HCT116 (cell line): ENCODE results near the gene USP53. TPM values are rescaled to one million over a fixed set of nuclear protein-coding genes. Genes with fewer than 3 reads are reported as not detected.

ENCODE experiments used
- ATAC-seq: fragments of 200-7000 bp; cut with Tn5 transposase; 2 replicates; pipeline ENCODE4 v1.9.1; 2020; ENCODE audit warnings: mild to moderate bottlenecking, moderate library complexity
- BruUV-seq: library from RNA; stranded (reverse); fragments of 400-500 nt; replicated peaks from 2 replicates; lab custom pipeline; 2021; lab: Mats Ljungman, UMichigan
- CTCF ChIA-PET: fragments of 300-600 bp; sonication (Branson Sonifier 250); formaldehyde crosslinking; loops from one replicate; lab custom pipeline; 2021; ENCODE audit warnings: antibody characterized with exemption; lab: Charles Lee
- POLR2A ChIA-PET: fragments of 300-600, 350-600 bp; sonication (Branson Sonifier 250); formaldehyde crosslinking; loops from one replicate; lab custom pipeline; 2021; ENCODE audit warnings: antibody characterized with exemption; lab: Charles Lee
- RAD21 ChIA-PET, 2 experiments: fragments of 300-600 bp; sonication (Branson Sonifier 250); formaldehyde crosslinking; loops; one replicate each; lab custom pipeline; 2023; ENCODE audit warnings: low total read pairs in 2 of 2; ENCODE audit not compliant: uncharacterized antibody in 2 of 2, unreplicated experiment in 2 of 2, low non-redundant PET in 1 of 2; lab: Charles Lee
- DNase-seq: peaks from one replicate; pipeline ENCODE4 v3.0.0-alpha.2; 2010; ENCODE audit warnings: low read depth, low spot score
- H2AFZ ChIP-seq: fragments of 200-600 bp; shearing (Covaris generic), sonication (generic); 2 replicates; pipeline ENCODE4 v1.6.1; 2017; ENCODE audit warnings: low read depth, mixed run types, mixed read lengths, antibody characterized with exemption, low read length; ENCODE audit not compliant: poor library complexity, severe bottlenecking
- H3K27ac ChIP-seq: 2 replicates; pipeline ENCODE4 v1.5.1; 2012; ENCODE audit warnings: low read depth, low read length
- H3K27me3 ChIP-seq: fragments of 200-600 bp; sonication (generic); 2 replicates; pipeline ENCODE4 v1.6.1; 2016; ENCODE audit warnings: mixed run types, low read length, mixed read lengths; ENCODE audit not compliant: insufficient read depth
- H3K36me3 ChIP-seq, 2 experiments: fragments of 200-500 bp in 1 of 2; fragments of 200-600 bp in 1 of 2; sonication (Bioruptor generic) in 1 of 2; sonication (generic) in 1 of 2; 2 replicates each; pipeline versions ENCODE4 v1.5.1 to v1.6.1; 2014 to 2016; ENCODE audit warnings: low read length in 2 of 2, inconsistent platforms in 1 of 2, mixed read lengths in 1 of 2, mixed run types in 1 of 2; ENCODE audit not compliant: insufficient read depth in 2 of 2, control insufficient read depth in 1 of 2
- H3K4me1 ChIP-seq, 2 experiments: fragments of 200-600 bp in 1 of 2; sonication (generic) in 1 of 2; 2 replicates each; pipeline versions ENCODE4 v1.5.1 to v1.6.1; 2012 to 2017; ENCODE audit warnings: low read length in 2 of 2, inconsistent platforms in 1 of 2, mild to moderate bottlenecking in 1 of 2, mixed read lengths in 1 of 2, mixed run types in 1 of 2, moderate library complexity in 1 of 2; ENCODE audit not compliant: insufficient read depth in 2 of 2, control insufficient read depth in 1 of 2
- H3K4me2 ChIP-seq: fragments of 200-600 bp; sonication (generic); 2 replicates; pipeline ENCODE4 v1.6.1; 2017; ENCODE audit warnings: mixed run types, low read length, mixed read lengths
- H3K4me3 ChIP-seq, 2 experiments: fragments of 200-600 bp in 1 of 2; sonication (generic) in 1 of 2; replicated peaks in 1 of 2; 2 replicates each; pipeline ENCODE4 v1.5.1; 2011 to 2016; ENCODE audit warnings: low read length in 2 of 2, control low read depth in 1 of 2, low read depth in 1 of 2, mild to moderate bottlenecking in 1 of 2, mixed read lengths in 1 of 2, mixed run types in 1 of 2
- H3K79me2 ChIP-seq: fragments of 200-600 bp; sonication (generic); 2 replicates; pipeline ENCODE4 v1.6.1; 2017; ENCODE audit warnings: mild to moderate bottlenecking, mixed run types, low read length, moderate library complexity, mixed read lengths; ENCODE audit not compliant: insufficient read depth
- H3K9ac ChIP-seq: fragments of 200-600 bp; sonication (generic); 2 replicates; pipeline ENCODE4 v1.6.1; 2016; ENCODE audit warnings: low read length, mixed read lengths
- H3K9me2 ChIP-seq: fragments of 200-600 bp; sonication (generic), shearing (Covaris generic); 2 replicates; pipeline ENCODE4 v1.6.1; 2017; ENCODE audit warnings: mixed run types, mild to moderate bottlenecking, moderate library complexity; ENCODE audit not compliant: insufficient read depth
- H3K9me3 ChIP-seq, 2 experiments: fragments of 200-500 bp in 1 of 2; fragments of 200-600 bp in 1 of 2; sonication (Bioruptor generic) in 1 of 2; sonication (generic) in 1 of 2; 2 replicates each; pipeline ENCODE4 v1.6.1; 2014 to 2017; ENCODE audit warnings: low read length in 2 of 2, mixed read lengths in 2 of 2, inconsistent platforms in 1 of 2, low read depth in 1 of 2, mild to moderate bottlenecking in 1 of 2, mixed run types in 1 of 2, moderate library complexity in 1 of 2; ENCODE audit not compliant: control insufficient read depth in 1 of 2, insufficient read depth in 1 of 2
- H4K20me1 ChIP-seq: fragments of 200-600 bp; sonication (generic), shearing (Covaris generic); 2 replicates; pipeline ENCODE4 v1.6.1; 2017; ENCODE audit warnings: mixed run types, mild to moderate bottlenecking, moderate library complexity; ENCODE audit not compliant: insufficient read depth
- CBX3 ChIP-seq: IDR thresholded peaks from 2 replicates; pipeline ENCODE4 v1.6.1; 2012; ENCODE audit warnings: low read depth
- EGR1 ChIP-seq: IDR thresholded peaks from 2 replicates; pipeline ENCODE4 v1.6.1; 2012; ENCODE audit warnings: low read depth
- ELF1 ChIP-seq: IDR thresholded peaks from 2 replicates; pipeline ENCODE4 v1.6.1; 2012; ENCODE audit warnings: low read depth, borderline replicate concordance
- EZH2 ChIP-seq: fragments of 200-600 bp; sonication (generic); IDR thresholded peaks from 2 replicates; pipeline ENCODE4 v1.6.1; 2017; ENCODE audit warnings: antibody characterized with exemption, mixed run types
- SP1 ChIP-seq: IDR thresholded peaks from 2 replicates; pipeline ENCODE4 v1.6.1; 2012; ENCODE audit warnings: low read depth
- SRF ChIP-seq: IDR thresholded peaks from 2 replicates; pipeline ENCODE4 v1.6.1; 2012; ENCODE audit warnings: low read depth
- YY1 ChIP-seq: IDR thresholded peaks from 2 replicates; pipeline ENCODE4 v1.6.1; 2011; ENCODE audit warnings: low read length, low read depth, moderate library complexity, mild to moderate bottlenecking; ENCODE audit not compliant: insufficient replicate concordance; ENCODE audit errors: extremely low read depth
- intact Hi-C: fragments of 100-400 bp; cut with micrococcal nuclease; formaldehyde crosslinking; loops from 2 replicates; pipeline ENCODE4 v1.10.0; 2022
- total RNA-seq: library from RNA; stranded (reverse); gene quantifications from one replicate; pipeline ENCODE4 v1.2.1, GENCODE V29; 2021; ENCODE audit not compliant: unreplicated experiment
- TF ChIP-seq, protein P1 (sequence below): IDR thresholded peaks from 2 replicates; pipeline ENCODE4 v1.6.1; 2012; ENCODE audit warnings: low read depth
- TF ChIP-seq, protein P2 (sequence below): IDR thresholded peaks from 2 replicates; pipeline ENCODE4 v1.6.1; 2011; ENCODE audit warnings: mild to moderate bottlenecking, low read length, moderate library complexity; ENCODE audit not compliant: insufficient replicate concordance; ENCODE audit errors: extremely low read depth
- TF ChIP-seq, protein P3 (sequence below): IDR thresholded peaks from 2 replicates; pipeline ENCODE4 v1.6.1; 2012
- TF ChIP-seq, protein P4 (sequence below), 3 experiments: fragments of 200-600 bp in 1 of 3; sonication (generic) in 1 of 3; IDR thresholded peaks in 2 of 3; conservative IDR thresholded peaks in 1 of 3; 2 replicates each; pipeline ENCODE4 v1.5.1; 2012 to 2017; ENCODE audit warnings: low read depth in 2 of 3, low read length in 2 of 3, antibody characterized with exemption in 1 of 3, borderline replicate concordance in 1 of 3, control low read depth in 1 of 3, mild to moderate bottlenecking in 1 of 3, mixed read lengths in 1 of 3, mixed run types in 1 of 3, moderate library complexity in 1 of 3; ENCODE audit not compliant: insufficient read depth in 1 of 3

USP53 gene
- total RNA-seq, 1 experiment from 2014 or later = 22.0 TPM

DNA sequence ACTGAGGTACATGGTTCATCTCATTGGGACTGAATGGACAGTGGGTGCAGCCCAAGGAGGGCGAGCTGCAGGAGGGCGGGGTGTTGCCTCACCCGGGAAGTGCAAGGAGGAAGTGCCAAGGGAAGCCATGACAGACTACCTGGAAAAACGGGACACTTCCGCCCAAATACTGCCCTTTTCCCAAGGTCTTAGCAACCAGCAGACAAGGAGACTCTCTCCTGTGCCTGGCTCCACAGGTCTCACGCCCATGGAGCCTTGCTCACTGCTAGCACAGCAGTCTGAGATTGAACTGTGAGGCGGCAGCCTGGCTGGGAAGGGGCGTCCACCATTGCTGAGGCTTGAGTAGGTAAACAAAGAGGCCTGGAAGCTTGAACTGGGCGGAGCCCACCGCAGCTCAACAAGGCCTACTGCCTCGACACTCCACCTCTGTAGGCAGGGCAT, 14.7 kb upstream of the USP53 start:
- no TSS peak for BruUV-seq
- RAD21 ChIA-PET = no interaction called here
- H3K27ac ChIP-seq = no peak overlapping the region

More for the DNA sequence above, 14.7 kb upstream of the USP53 start:
- CTCF ChIA-PET = no interaction called here
- H3K4me3 ChIP-seq = no peak overlapping the region
- ATAC-seq = no peak
- no peaks in the 10 kb centered on the region for H4K20me1 ChIP-seq
- H3K9me2 ChIP-seq = no peaks in the 10 kb centered on the region
- H3K27me3 ChIP-seq = no peaks in the 10 kb centered on the region
- H3K4me1 ChIP-seq = no peaks in the 10 kb centered on the region
- H3K4me2 ChIP-seq = no peak overlapping the region
- no peak overlapping the region for H2AFZ ChIP-seq
- no peak for DNase-seq
- POLR2A ChIA-PET = no interaction called here
- TF ChIP-seq CBX3 = no peak
- TF ChIP-seq ELF1 = no peak
- TF ChIP-seq EGR1 = no peak
- no peak for TF ChIP-seq SP1
- TF ChIP-seq, protein P1, sequence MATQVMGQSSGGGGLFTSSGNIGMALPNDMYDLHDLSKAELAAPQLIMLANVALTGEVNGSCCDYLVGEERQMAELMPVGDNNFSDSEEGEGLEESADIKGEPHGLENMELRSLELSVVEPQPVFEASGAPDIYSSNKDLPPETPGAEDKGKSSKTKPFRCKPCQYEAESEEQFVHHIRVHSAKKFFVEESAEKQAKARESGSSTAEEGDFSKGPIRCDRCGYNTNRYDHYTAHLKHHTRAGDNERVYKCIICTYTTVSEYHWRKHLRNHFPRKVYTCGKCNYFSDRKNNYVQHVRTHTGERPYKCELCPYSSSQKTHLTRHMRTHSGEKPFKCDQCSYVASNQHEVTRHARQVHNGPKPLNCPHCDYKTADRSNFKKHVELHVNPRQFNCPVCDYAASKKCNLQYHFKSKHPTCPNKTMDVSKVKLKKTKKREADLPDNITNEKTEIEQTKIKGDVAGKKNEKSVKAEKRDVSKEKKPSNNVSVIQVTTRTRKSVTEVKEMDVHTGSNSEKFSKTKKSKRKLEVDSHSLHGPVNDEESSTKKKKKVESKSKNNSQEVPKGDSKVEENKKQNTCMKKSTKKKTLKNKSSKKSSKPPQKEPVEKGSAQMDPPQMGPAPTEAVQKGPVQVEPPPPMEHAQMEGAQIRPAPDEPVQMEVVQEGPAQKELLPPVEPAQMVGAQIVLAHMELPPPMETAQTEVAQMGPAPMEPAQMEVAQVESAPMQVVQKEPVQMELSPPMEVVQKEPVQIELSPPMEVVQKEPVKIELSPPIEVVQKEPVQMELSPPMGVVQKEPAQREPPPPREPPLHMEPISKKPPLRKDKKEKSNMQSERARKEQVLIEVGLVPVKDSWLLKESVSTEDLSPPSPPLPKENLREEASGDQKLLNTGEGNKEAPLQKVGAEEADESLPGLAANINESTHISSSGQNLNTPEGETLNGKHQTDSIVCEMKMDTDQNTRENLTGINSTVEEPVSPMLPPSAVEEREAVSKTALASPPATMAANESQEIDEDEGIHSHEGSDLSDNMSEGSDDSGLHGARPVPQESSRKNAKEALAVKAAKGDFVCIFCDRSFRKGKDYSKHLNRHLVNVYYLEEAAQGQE = no peak
- no peak for TF ChIP-seq YY1
- TF ChIP-seq EZH2 = no peak
- TF ChIP-seq, protein P2, sequence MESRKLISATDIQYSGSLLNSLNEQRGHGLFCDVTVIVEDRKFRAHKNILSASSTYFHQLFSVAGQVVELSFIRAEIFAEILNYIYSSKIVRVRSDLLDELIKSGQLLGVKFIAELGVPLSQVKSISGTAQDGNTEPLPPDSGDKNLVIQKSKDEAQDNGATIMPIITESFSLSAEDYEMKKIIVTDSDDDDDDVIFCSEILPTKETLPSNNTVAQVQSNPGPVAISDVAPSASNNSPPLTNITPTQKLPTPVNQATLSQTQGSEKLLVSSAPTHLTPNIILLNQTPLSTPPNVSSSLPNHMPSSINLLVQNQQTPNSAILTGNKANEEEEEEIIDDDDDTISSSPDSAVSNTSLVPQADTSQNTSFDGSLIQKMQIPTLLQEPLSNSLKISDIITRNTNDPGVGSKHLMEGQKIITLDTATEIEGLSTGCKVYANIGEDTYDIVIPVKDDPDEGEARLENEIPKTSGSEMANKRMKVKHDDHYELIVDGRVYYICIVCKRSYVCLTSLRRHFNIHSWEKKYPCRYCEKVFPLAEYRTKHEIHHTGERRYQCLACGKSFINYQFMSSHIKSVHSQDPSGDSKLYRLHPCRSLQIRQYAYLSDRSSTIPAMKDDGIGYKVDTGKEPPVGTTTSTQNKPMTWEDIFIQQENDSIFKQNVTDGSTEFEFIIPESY = no peak
- TF ChIP-seq, protein P3, sequence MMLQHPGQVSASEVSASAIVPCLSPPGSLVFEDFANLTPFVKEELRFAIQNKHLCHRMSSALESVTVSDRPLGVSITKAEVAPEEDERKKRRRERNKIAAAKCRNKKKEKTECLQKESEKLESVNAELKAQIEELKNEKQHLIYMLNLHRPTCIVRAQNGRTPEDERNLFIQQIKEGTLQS = no peak
- TF ChIP-seq, protein P4, sequence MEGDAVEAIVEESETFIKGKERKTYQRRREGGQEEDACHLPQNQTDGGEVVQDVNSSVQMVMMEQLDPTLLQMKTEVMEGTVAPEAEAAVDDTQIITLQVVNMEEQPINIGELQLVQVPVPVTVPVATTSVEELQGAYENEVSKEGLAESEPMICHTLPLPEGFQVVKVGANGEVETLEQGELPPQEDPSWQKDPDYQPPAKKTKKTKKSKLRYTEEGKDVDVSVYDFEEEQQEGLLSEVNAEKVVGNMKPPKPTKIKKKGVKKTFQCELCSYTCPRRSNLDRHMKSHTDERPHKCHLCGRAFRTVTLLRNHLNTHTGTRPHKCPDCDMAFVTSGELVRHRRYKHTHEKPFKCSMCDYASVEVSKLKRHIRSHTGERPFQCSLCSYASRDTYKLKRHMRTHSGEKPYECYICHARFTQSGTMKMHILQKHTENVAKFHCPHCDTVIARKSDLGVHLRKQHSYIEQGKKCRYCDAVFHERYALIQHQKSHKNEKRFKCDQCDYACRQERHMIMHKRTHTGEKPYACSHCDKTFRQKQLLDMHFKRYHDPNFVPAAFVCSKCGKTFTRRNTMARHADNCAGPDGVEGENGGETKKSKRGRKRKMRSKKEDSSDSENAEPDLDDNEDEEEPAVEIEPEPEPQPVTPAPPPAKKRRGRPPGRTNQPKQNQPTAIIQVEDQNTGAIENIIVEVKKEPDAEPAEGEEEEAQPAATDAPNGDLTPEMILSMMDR (IDR thresholded peaks at IDR 0.05 in 2 of 3, conservative IDR thresholded peaks at IDR 0.05 in 1 of 3; ENCODE audit: borderline replicate concordance in 1 of 3, insufficient read depth in 1 of 3, low read depth in 2 of 3, low read length in 2 of 3) = no peak
- no peak for TF ChIP-seq SRF
- no peaks in the 10 kb centered on the region for H3K36me3 ChIP-seq
- no peak overlapping the region for H3K9ac ChIP-seq
- no peaks in the 10 kb centered on the region for H3K79me2 ChIP-seq
- intact Hi-C loops = no loop called here
- H3K9me3 ChIP-seq = no peaks in the 10 kb centered on the region
